Measurements from ENCODE around the gene STMND1. TPM values are rescaled to one million over a fixed set of nuclear protein-coding genes. Genes with fewer than 3 reads are reported as not detected.

Gene STMND1
- total RNA-seq, 1 experiment from 2014 or later: not detected

GRCh38 chr6:17102258-17102870 lies 514 bp downstream of the STMND1 start (continued):
- no peak for TF ChIP-seq NR1H2 (CRISPR knock-in tag; IDR thresholded peaks at IDR 0.05)

- Mint-ChIP-seq H3K36me3 (no peaks in the 10 kb centered on the region), H3K27ac (no peak overlapping the region), H3K27me3 (ENCODE audit: low read depth) (peaks cover 49% of the 10 kb centered on the region), H3K4me1 (peaks cover 10% of the 10 kb centered on the region; the same call in 1 of the 2 replicates), H3K9me3 (no peaks in the 10 kb centered on the region; the same call in 1 of the 2 replicates), H3K4me3 (peak overlapping the region; percentile 16; the same call in 1 of the 2 replicates)
- no peak for TF ChIP-seq MAX (CRISPR knock-in tag; IDR thresholded peaks at IDR 0.05)
- TF ChIP-seq ATF6 (CRISPR knock-in tag; IDR thresholded peaks at IDR 0.05): no peak
- no peak for TF ChIP-seq ZNF671 (CRISPR knock-in tag; IDR thresholded peaks at IDR 0.05)
- ChIA-PET POLR2A (no interaction called here), CTCF (interaction anchor here (0.6 kb wide), 1 partner anchor 19 kb away, joined by 4 read pairs; no protein-coding TSS in a partner anchor)
- ATAC-seq (peak; percentile 60), DNase-seq (ENCODE audit: low spot score) (no peak)
Observed at GRCh38 chr6:17103715-17104114, 1.9 kb downstream of the STMND1 start.

- no peak for DNase-seq (ENCODE audit: low spot score)
- TF ChIP-seq ZNF423 (CRISPR knock-in tag; IDR thresholded peaks at IDR 0.05): no peak
- no peak for TF ChIP-seq IRF1 (CRISPR knock-in tag; IDR thresholded peaks at IDR 0.05)
- TF ChIP-seq NFATC4 (CRISPR knock-in tag; IDR thresholded peaks at IDR 0.05): no peak
- Mint-ChIP-seq H3K4me3 (no peak overlapping the region), H3K36me3 (no peaks in the 10 kb centered on the region), H3K27me3 (ENCODE audit: low read depth) (peaks cover 12% of the 10 kb centered on the region), H3K4me1 (no peaks in the 10 kb centered on the region), H3K9me3 (peaks cover 2% of the 10 kb centered on the region), H3K27ac (no peak overlapping the region)
- ATAC-seq: no peak
- CTCF ChIA-PET: no interaction called here
- POLR2A ChIA-PET: no interaction called here
Observed at GRCh38 chr6:17107863-17108262, 6.0 kb downstream of the STMND1 start.

- DNase-seq (ENCODE audit: low spot score) (no peak), ATAC-seq (no peak)
- TF ChIP-seq JAZF1 (CRISPR knock-in tag; IDR thresholded peaks at IDR 0.05) (no peak), ZNF281 (CRISPR knock-in tag; IDR thresholded peaks at IDR 0.05) (no peak), ZNF396 (CRISPR knock-in tag; IDR thresholded peaks at IDR 0.05; ENCODE audit: borderline replicate concordance) (no peak), IRF2 (CRISPR knock-in tag; IDR thresholded peaks at IDR 0.05; ENCODE audit: borderline replicate concordance, low read depth) (no peak), CREM (CRISPR knock-in tag; IDR thresholded peaks at IDR 0.05) (no peak), ARID4B (CRISPR knock-in tag; IDR thresholded peaks at IDR 0.05; ENCODE audit: borderline replicate concordance) (no peak), USF1 (CRISPR knock-in tag; IDR thresholded peaks at IDR 0.05) (no peak), ERG (CRISPR knock-in tag; IDR thresholded peaks at IDR 0.05) (no peak), GABPB1 (CRISPR knock-in tag; IDR thresholded peaks at IDR 0.05) (no peak)
Observed at GRCh38 chr6:17115251-17116116, 13.6 kb downstream of the STMND1 start.

More at GRCh38 chr6:17115251-17116116, 13.6 kb downstream of the STMND1 start:
- Mint-ChIP-seq H3K27ac (no peak overlapping the region), H3K36me3 (no peaks in the 10 kb centered on the region), H3K4me3 (no peak overlapping the region), H3K9me3 (peaks cover 4% of the 10 kb centered on the region; the same call in 1 of the 2 replicates), H3K4me1 (no peaks in the 10 kb centered on the region), H3K27me3 (ENCODE audit: low read depth) (no peaks in the 10 kb centered on the region)
- POLR2A ChIA-PET: no interaction called here
- CTCF ChIA-PET: no interaction called here
